Natural killer cell treated with Interleukin-12 subunit alpha and Interleukin-12 subunit beta and Interleukin-15 and Interleukin-18, amount 100 ng/mL, for 72 hours (primary cell): ENCODE measurements around the gene GBE1. TPM values are rescaled to one million over a fixed set of nuclear protein-coding genes. Genes with fewer than 3 reads are reported as not detected.

Experiments used
- ATAC-seq, 2 donors: fragments of 150-1000 bp; cut with Tn5 transposase in 1 of 2; sonication (Bioruptor Pico), chemical (Tn5 transposase) in 1 of 2; 2 replicates each; pipeline ENCODE4 v1.10.0; 2021
- DNase-seq: peaks from one replicate; pipeline ENCODE4 v3.0.0; 2022; ENCODE audit warnings: low spot score
- H3K27ac Mint-ChIP-seq, 2 donors: 1 replicate in 1 of 2; 2 replicates in 1 of 2; pipeline ENCODE4 v1.8.0; 2022; ENCODE audit warnings: mixed read lengths in 2 of 2, mild to moderate bottlenecking in 1 of 2, moderate library complexity in 1 of 2
- H3K27me3 Mint-ChIP-seq, 2 donors: 1 replicate in 1 of 2; 2 replicates in 1 of 2; pipeline ENCODE4 v1.8.0; 2022; ENCODE audit warnings: mixed read lengths in 2 of 2
- H3K36me3 Mint-ChIP-seq: one replicate; pipeline ENCODE4 v1.8.0; 2022; ENCODE audit warnings: mixed read lengths
- H3K4me1 Mint-ChIP-seq, 2 donors: 1 replicate in 1 of 2; 2 replicates in 1 of 2; pipeline ENCODE4 v1.8.0; 2022; ENCODE audit warnings: low read depth in 2 of 2, mixed read lengths in 2 of 2, mild to moderate bottlenecking in 1 of 2
- H3K4me3 Mint-ChIP-seq: one replicate; pipeline ENCODE4 v1.8.0; 2022; ENCODE audit warnings: mixed read lengths
- H3K9me3 Mint-ChIP-seq: 2 replicates; pipeline ENCODE4 v1.8.0; 2022; ENCODE audit warnings: mixed read lengths
- total RNA-seq, 2 donors: library from RNA; stranded (reverse); gene quantifications; one replicate each; pipeline ENCODE4 v1.2.3, GENCODE V29; 2022

GBE1 gene
- total RNA-seq, 2 donors from 2014 or later = 22.3 to 44.3 TPM

- no peak for ATAC-seq
- no peak overlapping the region for H3K4me3 Mint-ChIP-seq
- H3K9me3 Mint-ChIP-seq = peaks cover 5% of the 10 kb centered on the region
- DNase-seq = no peak
- no peaks in the 10 kb centered on the region for H3K36me3 Mint-ChIP-seq
- no peak overlapping the region for H3K27ac Mint-ChIP-seq
- H3K27me3 Mint-ChIP-seq = no peaks in the 10 kb centered on the region
- H3K4me1 Mint-ChIP-seq = no peaks in the 10 kb centered on the region
These were observed 318.0 kb downstream of the GBE1 start for GRCh38 chr3:81443457-81443782.

GRCh38 chr3:81442758-81443456 is 318.5 kb downstream of the GBE1 start:
- H3K9me3 Mint-ChIP-seq = peaks cover 9% of the 10 kb centered on the region
- no peaks in the 10 kb centered on the region for H3K27me3 Mint-ChIP-seq
- DNase-seq = no peak
- no peak for ATAC-seq
- H3K4me3 Mint-ChIP-seq = no peak overlapping the region
- no peaks in the 10 kb centered on the region for H3K36me3 Mint-ChIP-seq
- no peaks in the 10 kb centered on the region for H3K4me1 Mint-ChIP-seq
- H3K27ac Mint-ChIP-seq = no peak overlapping the region

GRCh38 chr3:81440661-81441060 is 320.8 kb downstream of the GBE1 start:
- ATAC-seq = no peak
- Mint-ChIP-seq H3K27ac (no peak overlapping the region), H3K9me3 (peaks cover 9% of the 10 kb centered on the region), H3K36me3 (no peaks in the 10 kb centered on the region), H3K4me3 (no peak overlapping the region), H3K4me1 (no peaks in the 10 kb centered on the region), H3K27me3 (no peaks in the 10 kb centered on the region)
- DNase-seq = no peak
